GM12878 (cell line): ENCODE measurements around the gene CD79A. TPM values are rescaled to one million over a fixed set of nuclear protein-coding genes. Genes with fewer than 3 reads are reported as not detected.

ENCODE experiments used
- ATAC-seq: fragments of 200-7000 bp; cut with Tn5 transposase; 3 replicates; pipeline ENCODE4 v1.9.1; 2020; ENCODE audit warnings: mild to moderate bottlenecking, moderate library complexity
- BruUV-seq: library from RNA; stranded (reverse); fragments of 400-500 nt; replicated peaks from 2 replicates; lab custom pipeline; 2021; lab: Mats Ljungman, UMichigan
- CTCF ChIA-PET: fragments of 300-600 bp; sonication (Branson Sonifier 250); formaldehyde crosslinking; extraction: SDS; loops from one replicate; lab custom pipeline; 2021; ENCODE audit warnings: inconsistent platforms; lab: Yijun Ruan, JAX
- POLR2A ChIA-PET: fragments of 350-600 bp; formaldehyde crosslinking; extraction: SDS; loops from one replicate; lab custom pipeline; 2021; ENCODE audit warnings: inconsistent platforms; lab: Charles Lee
- RAD21 ChIA-PET: fragments of 300-600 bp; sonication (Branson Sonifier 250); formaldehyde crosslinking; loops from one replicate; lab custom pipeline; 2023; ENCODE audit warnings: antibody characterized with exemption; ENCODE audit not compliant: unreplicated experiment; lab: Charles Lee
- SMC1A ChIA-PET: fragments of 300-600 bp; sonication (Branson Sonifier 250); formaldehyde crosslinking; loops from one replicate; lab custom pipeline; 2023; ENCODE audit not compliant: unreplicated experiment, uncharacterized antibody; lab: Charles Lee
- DNase-seq: peaks from one replicate; pipeline ENCODE4 v3.0.0-alpha.2; 2011; ENCODE audit warnings: low read depth, low spot score
- FAIRE-seq: peaks from 3 replicates; lab custom pipeline; 2011; peaks lifted over from hg19 to GRCh38; lab: Jason Lieb, UNC
- H2AFZ ChIP-seq: 2 replicates; pipeline ENCODE4 v1.6.0; 2011; ENCODE audit warnings: low read depth, low read length, control low read depth; ENCODE audit not compliant: control insufficient read depth
- H3K27ac ChIP-seq: 2 replicates; pipeline ENCODE4 v1.5.1; 2011; ENCODE audit warnings: control low read depth; ENCODE audit not compliant: control insufficient read depth, insufficient read depth
- H3K27me3 ChIP-seq, 2 experiments: replicated peaks in 1 of 2; 2 replicates each; pipeline versions ENCODE4 v1.6.0 to v1.6.1; 2011; ENCODE audit warnings: low read length in 1 of 2; ENCODE audit not compliant: control insufficient read depth in 2 of 2, insufficient read depth in 2 of 2
- H3K36me3 ChIP-seq, 2 experiments: 2 replicates each; pipeline ENCODE4 v1.5.1; 2011; ENCODE audit warnings: low read length in 1 of 2; ENCODE audit not compliant: control insufficient read depth in 2 of 2, insufficient read depth in 2 of 2
- H3K4me1 ChIP-seq: 2 replicates; pipeline ENCODE4 v1.6.1; 2011; ENCODE audit warnings: mild to moderate bottlenecking, low read length, moderate library complexity, mixed read lengths; ENCODE audit not compliant: control insufficient read depth, insufficient read depth
- H3K4me2 ChIP-seq: 2 replicates; pipeline ENCODE4 v1.6.0; 2011; ENCODE audit warnings: control low read depth; ENCODE audit not compliant: control insufficient read depth, insufficient read depth
- H3K4me3 ChIP-seq: fragments of 200-600 bp; sonication (generic); 2 replicates; pipeline ENCODE4 v1.5.1; 2016
- H3K79me2 ChIP-seq: 2 replicates; pipeline ENCODE4 v1.6.0; 2011; ENCODE audit warnings: low read length; ENCODE audit not compliant: control insufficient read depth, insufficient read depth
- H3K9ac ChIP-seq: 2 replicates; pipeline ENCODE4 v1.8.0; 2011; ENCODE audit warnings: low read length, control low read depth, mixed read lengths; ENCODE audit not compliant: control insufficient read depth, insufficient read depth
- H3K9me3 ChIP-seq: replicated peaks from 3 replicates; pipeline ENCODE4 v1.5.1; 2011; ENCODE audit warnings: mild to moderate bottlenecking, low read length; ENCODE audit not compliant: control insufficient read depth, insufficient read depth
- H4K20me1 ChIP-seq: 2 replicates; pipeline ENCODE4 v1.6.0; 2011; ENCODE audit not compliant: control insufficient read depth, insufficient read depth
- ATF7 ChIP-seq: fragments of 450-650 bp; IDR thresholded peaks from 2 replicates; pipeline ENCODE4 v1.6.1; 2016; ENCODE audit warnings: low read depth, mild to moderate bottlenecking
- CBX5 ChIP-seq: sonication (generic); IDR thresholded peaks from 2 replicates; pipeline ENCODE4 v1.6.1; 2016; ENCODE audit warnings: low read depth, moderate library complexity, mild to moderate bottlenecking, inconsistent platforms
- FOS ChIP-seq: IDR thresholded peaks from 3 replicates; pipeline ENCODE4 v1.6.1; 2011; ENCODE audit warnings: borderline replicate concordance; ENCODE audit not compliant: insufficient read length; ENCODE audit errors: extremely low read depth
- KLF5 ChIP-seq: fragments of 450-650 bp; IDR thresholded peaks from 2 replicates; pipeline ENCODE4 v1.6.1; 2014; ENCODE audit warnings: mild to moderate bottlenecking; ENCODE audit not compliant: partially characterized antibody
- NR2C1 ChIP-seq: fragments of 450-650 bp; IDR thresholded peaks from 2 replicates; pipeline ENCODE4 v1.6.1; 2017; ENCODE audit warnings: antibody characterized with exemption, mild to moderate bottlenecking, moderate library complexity
- POLR2A ChIP-seq: IDR thresholded peaks from 2 replicates; pipeline ENCODE4 v1.6.1; 2011; ENCODE audit warnings: low read depth, mild to moderate bottlenecking, low read length
- SUZ12 ChIP-seq: fragments of 200-600 bp; sonication (generic); IDR thresholded peaks from one replicate; pipeline ENCODE4 v1.6.1; 2018; ENCODE audit warnings: antibody characterized with exemption, mild to moderate bottlenecking; ENCODE audit not compliant: unreplicated experiment
- WGBS: methylation state at CpG from one replicate; pipeline ENCODE4 v1.1.6; 2016; ENCODE audit warnings: low lambda C conversion rate; ENCODE audit not compliant: insufficient replicate concordance, insufficient coverage; ENCODE audit errors: missing lambda C conversion rate; 5-methylcytosine and 5-hydroxymethylcytosine counted together
- in situ Hi-C: fragments of 300-500 bp; cut with MboI; formaldehyde crosslinking; loops from 9 replicates; pipeline ENCODE4 v1.14.3; 2018; ENCODE audit warnings: mixed read lengths
- intact Hi-C: fragments of 100-400 bp; cut with micrococcal nuclease; formaldehyde crosslinking; loops from one replicate; pipeline ENCODE4 v1.14.2; 2022; ENCODE audit not compliant: unreplicated experiment
- polyA plus RNA-seq, 11 experiments: library from polyadenylated mRNA; depleted of rRNA in 4 of 11; unstranded in 6 of 11; stranded (reverse) in 5 of 11; fragments of >200 nt; fragmentation: Nextera tagmentation in 4 of 11; fragmentation: Illumina TruSeq in 1 of 11; extraction: Ambion mirVana in 4 of 11; extraction: Trizol in 1 of 11; gene quantifications; 1 replicate in 1 of 11; 2 replicates in 10 of 11; pipeline versions ENCODE4 v1.2.1 to v1.2.3, GENCODE V29; 2011 to 2016; ENCODE audit warnings: inconsistent platforms in 2 of 11, missing spikeins in 2 of 11, low read depth in 1 of 11
- total RNA-seq, 4 experiments: library from RNA; depleted of rRNA in 3 of 4; stranded (reverse); fragments of >200 nt in 3 of 4; fragmentation: Illumina TruSeq in 1 of 4; extraction: Trizol in 1 of 4; gene quantifications; 2 replicates each; pipeline versions ENCODE4 v1.2.1 to v1.2.3, GENCODE V29; 2013 to 2021
- TF ChIP-seq, protein P1 (sequence below): fragments of 450-650 bp; IDR thresholded peaks from 2 replicates; pipeline ENCODE4 v1.6.1; 2016; ENCODE audit warnings: mild to moderate bottlenecking, moderate library complexity, borderline replicate concordance

Gene CD79A
- total and polyA plus RNA-seq, 10 of the 15 experiments (the other 5 are each of a cell fraction or from before 2014, with no cell fraction given): 38.8 to 414 (median 282) TPM

DNA sequence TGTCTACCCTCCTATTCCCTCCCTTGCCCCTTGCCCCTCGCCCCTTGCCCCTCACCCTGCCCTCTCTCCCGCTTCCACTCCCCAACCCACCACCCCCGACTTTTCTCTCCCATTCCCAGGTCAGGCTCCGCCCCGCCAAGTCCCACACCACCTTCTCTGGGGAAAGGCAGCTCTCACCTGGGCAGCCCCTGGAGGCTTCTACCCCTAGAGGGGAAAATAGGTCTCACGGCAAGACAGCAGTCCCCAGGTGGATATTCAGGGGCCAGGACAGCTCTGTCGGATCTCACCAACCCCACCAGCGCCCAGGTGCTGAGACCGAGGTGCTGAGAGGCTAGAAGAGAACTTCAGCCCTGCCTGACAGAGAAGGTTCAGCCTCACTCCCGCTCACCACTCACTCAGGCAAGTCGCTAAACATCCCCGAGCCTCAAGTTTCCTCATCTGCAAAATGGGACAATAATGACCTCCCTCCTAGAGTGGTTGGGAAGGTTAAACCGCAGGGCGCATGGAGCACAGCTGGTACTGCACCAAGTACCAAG, 52.5 kb downstream of the CD79A start:
- no peaks in the 10 kb centered on the region for H3K9me3 ChIP-seq
- WGBS: 56% methylated on average over 9 of the region's 14 CpGs
- H3K27ac ChIP-seq: no peak overlapping the region
- H2AFZ ChIP-seq: no peak overlapping the region
- no peak for ATAC-seq
- ChIA-PET RAD21 (interaction anchor here (1.0 kb wide), 1 partner anchor 69 kb away, joined by 3 read pairs; the partner anchor contains the start of gene RPS19), CTCF (interaction anchor here (0.7 to 1.3 kb wide), 3 partner anchors 56 to 641 kb away, joined by 3 to 4 read pairs (median 3); no protein-coding TSS in a partner anchor), POLR2A (interaction anchor here (1.4 to 1.6 kb wide), 2 partner anchors 11 to 56 kb away, joined by 3 read pairs; no protein-coding TSS in a partner anchor)
- no peak overlapping the region for H3K4me2 ChIP-seq
- no peaks in the 10 kb centered on the region for H4K20me1 ChIP-seq
- H3K36me3 ChIP-seq: no peaks in the 10 kb centered on the region
- no peak overlapping the region for H3K4me3 ChIP-seq
- no peak for DNase-seq
- intact Hi-C loops: no loop called here
- TF ChIP-seq POLR2A: no peak
- TF ChIP-seq FOS: no peak
- no peak for TF ChIP-seq NR2C1
- peak; percentile 37 for TF ChIP-seq SUZ12
- no peak for TF ChIP-seq CBX5
- TF ChIP-seq ATF7: no peak
- TF ChIP-seq, protein P1, sequence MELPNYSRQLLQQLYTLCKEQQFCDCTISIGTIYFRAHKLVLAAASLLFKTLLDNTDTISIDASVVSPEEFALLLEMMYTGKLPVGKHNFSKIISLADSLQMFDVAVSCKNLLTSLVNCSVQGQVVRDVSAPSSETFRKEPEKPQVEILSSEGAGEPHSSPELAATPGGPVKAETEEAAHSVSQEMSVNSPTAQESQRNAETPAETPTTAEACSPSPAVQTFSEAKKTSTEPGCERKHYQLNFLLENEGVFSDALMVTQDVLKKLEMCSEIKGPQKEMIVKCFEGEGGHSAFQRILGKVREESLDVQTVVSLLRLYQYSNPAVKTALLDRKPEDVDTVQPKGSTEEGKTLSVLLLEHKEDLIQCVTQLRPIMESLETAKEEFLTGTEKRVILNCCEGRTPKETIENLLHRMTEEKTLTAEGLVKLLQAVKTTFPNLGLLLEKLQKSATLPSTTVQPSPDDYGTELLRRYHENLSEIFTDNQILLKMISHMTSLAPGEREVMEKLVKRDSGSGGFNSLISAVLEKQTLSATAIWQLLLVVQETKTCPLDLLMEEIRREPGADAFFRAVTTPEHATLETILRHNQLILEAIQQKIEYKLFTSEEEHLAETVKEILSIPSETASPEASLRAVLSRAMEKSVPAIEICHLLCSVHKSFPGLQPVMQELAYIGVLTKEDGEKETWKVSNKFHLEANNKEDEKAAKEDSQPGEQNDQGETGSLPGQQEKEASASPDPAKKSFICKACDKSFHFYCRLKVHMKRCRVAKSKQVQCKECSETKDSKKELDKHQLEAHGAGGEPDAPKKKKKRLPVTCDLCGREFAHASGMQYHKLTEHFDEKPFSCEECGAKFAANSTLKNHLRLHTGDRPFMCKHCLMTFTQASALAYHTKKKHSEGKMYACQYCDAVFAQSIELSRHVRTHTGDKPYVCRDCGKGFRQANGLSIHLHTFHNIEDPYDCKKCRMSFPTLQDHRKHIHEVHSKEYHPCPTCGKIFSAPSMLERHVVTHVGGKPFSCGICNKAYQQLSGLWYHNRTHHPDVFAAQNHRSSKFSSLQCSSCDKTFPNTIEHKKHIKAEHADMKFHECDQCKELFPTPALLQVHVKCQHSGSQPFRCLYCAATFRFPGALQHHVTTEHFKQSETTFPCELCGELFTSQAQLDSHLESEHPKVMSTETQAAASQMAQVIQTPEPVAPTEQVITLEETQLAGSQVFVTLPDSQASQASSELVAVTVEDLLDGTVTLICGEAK: no peak
- no peak for TF ChIP-seq KLF5
- TF ChIP-seq, all 136 proteins: peak for 1
- Histone ChIP-seq H3K79me2 (no peaks in the 10 kb centered on the region), H3K9ac (no peak overlapping the region), H3K4me1 (peaks cover 16% of the 10 kb centered on the region), H3K27me3 (peaks cover 11 to 16% of the 10 kb centered on the region in 2 experiments)
- no peak for FAIRE-seq
- no TSS peak for BruUV-seq
- in situ Hi-C loops: loop anchor here (25.0 kb wide), 1 partner anchor 1833 kb away; the partner anchor contains the start of gene SMG9
- SMC1A ChIA-PET: interaction anchor here (1.3 kb wide), 1 partner anchor 42 kb away, joined by 3 read pairs; no protein-coding TSS in a partner anchor
